CD4-positive, alpha-beta T cell treated with Interferon gamma for 1 hour (primary cell): ENCODE results near the gene PTRH1.

Experiments used
- DNase-seq: peaks from one replicate; pipeline ENCODE4 v3.0.0-alpha.2; 2020

The PTRH1 gene

DNA sequence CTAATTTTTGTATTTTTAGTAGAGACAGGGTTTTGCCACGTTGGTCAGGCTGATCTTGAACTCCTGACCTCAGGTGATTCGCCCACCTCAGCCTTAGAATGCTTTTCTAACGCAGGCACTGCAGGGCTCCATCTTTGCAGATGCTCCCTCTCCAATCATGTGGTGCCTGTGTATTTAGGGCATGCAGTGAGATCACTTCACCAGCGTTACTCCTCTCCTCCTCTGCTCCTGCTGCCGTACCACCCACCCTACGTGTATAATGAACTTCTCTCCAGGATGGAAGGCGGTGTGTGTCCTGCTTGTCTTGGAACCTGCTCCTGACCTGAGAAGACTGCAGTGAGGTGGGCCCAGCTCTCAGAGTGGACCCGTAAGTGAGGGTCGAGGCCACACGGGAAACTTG lies 22.3 kb downstream of the PTRH1 start:
- no peak for DNase-seq

- no peak for DNase-seq
Measured at GRCh38 chr9:127692071-127692470, 23.4 kb downstream of the PTRH1 start.

DNA sequence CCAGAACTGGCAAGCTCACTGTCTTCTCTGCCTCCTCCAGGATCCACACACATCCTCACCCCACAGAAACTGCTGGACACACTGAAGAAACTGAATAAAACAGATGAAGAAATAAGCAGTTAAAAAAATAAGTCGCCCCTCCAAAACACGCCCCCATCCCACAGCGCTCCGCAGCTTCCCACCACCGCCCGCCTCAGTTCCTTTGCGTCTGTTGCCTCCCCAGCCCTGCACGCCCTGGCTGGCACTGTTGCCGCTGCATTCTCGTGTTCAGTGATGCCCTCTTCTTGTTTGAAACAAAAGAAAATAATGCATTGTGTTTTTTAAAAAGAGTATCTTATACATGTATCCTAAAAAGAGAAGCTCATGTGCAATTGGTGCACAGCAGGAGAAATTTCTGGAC lies 24.7 kb downstream of the PTRH1 start:
- DNase-seq = no peak

DNA sequence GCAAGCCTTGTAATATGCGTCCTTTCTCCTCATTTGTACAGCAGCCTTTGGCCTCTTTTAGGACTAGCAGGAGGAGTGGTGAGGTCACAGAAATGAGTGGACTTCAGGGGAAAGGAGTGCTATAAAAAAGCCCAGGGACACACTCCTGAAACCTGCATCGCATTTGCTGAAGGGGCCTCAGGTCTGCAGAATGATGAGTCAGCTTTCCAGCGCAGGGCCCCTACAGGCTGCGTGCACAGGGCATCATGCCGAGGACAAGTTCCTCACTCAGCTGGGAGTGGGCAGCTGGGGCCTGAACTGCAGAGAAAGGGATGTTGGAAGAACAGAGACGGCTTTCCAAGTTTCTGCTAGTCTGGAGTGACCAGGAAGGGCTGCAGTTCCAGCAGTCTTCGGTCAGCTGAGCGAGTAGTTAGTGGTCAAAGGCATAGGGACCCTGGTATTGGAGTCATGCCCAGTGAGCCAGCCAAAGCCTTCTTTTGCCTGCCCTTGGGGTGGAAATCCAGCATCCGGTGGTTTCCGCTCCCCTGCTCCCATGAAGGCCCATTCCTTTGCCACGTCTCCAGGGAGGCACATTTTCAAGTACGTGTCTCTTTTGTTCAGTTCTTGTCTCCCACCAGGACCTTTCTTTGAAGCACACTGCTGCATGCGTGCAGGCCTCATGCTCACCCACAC lies 26.0 kb downstream of the PTRH1 start:
- DNase-seq = no peak

DNA sequence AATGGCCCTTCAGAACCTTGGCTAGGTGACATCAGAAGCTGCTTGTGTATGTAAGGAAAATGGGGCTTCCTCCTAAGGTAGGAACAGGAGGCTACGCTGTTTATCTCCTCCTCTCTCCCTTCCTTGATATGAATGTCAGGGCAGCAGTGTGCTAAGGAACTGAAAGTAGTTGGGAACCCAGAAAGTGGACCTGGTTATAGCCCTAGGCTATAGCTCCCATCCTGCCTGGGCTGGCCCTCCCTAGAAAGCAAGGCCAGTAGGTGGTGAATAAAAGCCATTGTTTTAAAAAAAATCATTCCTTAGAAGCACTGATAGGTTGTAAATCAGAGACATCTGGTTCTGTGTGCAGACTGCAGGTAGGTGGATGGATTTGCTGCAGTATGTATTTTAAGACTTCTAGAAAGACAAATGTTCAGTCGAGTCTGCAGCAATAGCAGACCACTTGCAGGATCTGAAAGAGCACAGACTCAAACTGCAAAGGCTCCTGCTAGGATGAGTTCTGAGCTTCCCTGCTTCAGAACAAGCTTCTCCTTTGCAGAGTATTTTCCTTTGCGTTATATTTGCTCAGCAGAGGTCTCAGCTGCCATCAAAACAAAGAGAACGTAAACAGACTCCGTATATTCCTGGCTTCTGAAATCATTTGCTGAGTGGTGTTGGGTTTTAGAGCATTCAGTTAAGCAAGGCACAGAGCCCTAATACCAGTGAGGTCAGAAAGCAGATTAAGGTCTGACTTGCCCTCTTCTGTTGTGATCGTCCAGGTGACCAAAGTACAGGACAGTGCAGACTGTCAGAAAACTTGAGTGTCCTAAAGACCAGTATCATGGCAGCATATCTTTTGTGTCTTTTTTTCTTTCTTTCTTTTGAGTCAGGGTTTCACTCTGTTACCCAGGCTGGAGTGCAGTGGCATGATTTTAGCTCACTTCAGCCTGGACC lies 28.7 kb downstream of the PTRH1 start:
- no peak for DNase-seq

- DNase-seq = no peak
Measured at GRCh38 chr9:127684576-127684975, 30.9 kb downstream of the PTRH1 start.

GRCh38 chr9:127683723-127684122 lies 31.7 kb downstream of the PTRH1 start:
- DNase-seq = no peak

DNA sequence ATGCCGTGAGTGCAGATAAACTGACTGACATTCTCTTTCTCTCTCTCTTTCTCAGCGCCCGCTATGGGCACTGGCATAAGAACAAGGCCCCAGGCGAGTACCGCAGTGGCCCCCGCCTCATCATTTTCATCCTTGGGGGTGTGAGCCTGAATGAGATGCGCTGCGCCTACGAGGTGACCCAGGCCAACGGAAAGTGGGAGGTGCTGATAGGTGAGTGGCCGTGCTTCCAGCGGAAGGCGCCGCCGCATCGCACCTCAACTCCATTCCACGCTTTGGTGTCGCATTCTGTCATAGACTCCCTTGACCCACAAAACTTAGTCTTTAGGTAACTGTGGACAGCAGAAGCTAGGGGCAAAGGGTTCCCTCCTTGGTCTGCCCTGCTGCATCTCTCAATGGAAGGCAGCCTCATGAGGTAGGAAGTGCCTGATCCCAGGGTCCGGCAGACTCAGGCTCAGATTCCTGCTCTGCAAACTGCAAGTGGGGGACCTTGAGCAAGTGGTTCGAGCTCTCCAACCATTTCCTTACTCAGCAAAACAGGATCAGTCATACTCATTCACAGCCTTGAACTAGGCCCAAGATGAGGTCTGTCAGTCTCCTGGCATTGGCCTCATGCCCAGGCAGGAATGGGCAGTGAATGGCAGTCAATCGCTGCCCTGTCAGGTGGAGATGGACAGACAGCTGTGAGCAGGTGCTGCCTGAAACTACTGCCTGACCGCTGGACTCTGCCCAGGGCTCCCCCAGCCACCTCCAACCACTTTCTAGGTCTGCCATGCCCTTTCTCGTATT lies 32.9 kb downstream of the PTRH1 start:
- no peak for DNase-seq

- DNase-seq = no peak
Measured at GRCh38 chr9:127680846-127681245, 34.6 kb downstream of the PTRH1 start.

DNA sequence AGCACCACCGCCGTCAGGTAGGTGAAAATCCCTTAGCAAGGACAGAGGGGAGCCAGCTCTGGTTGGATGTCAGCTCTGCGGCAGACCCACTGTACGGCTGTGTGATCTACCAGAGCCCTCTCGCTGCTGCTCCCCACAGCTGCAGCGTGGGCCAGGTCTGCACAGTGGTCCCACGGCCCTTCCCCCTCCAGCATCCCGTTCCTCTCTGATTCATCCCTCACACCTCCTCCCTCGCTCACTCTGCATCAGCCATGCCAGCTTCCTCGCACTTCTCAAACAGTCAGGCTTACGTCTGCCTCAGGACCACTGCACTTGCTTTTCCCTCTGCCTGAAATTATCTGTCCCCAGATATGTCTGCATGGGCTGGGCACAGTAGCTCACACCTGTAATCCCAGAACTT lies 35.2 kb downstream of the PTRH1 start:
- no peak for DNase-seq

DNA sequence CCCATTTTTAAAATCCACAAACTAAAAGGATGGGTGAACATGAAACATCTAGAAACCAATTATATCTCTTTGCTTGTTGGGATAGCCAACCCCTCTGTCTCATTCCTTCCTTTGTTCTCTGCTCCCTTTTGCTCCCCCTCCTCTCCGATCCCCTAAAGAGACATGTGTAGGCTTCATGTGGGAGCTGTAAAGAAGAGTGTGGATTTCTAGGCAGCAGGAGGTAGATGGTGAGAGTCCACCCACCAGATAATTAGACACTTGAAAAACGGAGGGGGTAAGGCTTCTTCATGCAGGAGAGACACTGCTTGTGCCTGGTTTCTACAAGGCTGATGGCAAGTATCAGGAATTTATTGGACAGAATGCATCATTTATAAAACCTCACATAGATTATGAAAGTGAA lies 36.0 kb downstream of the PTRH1 start:
- DNase-seq = no peak

DNA sequence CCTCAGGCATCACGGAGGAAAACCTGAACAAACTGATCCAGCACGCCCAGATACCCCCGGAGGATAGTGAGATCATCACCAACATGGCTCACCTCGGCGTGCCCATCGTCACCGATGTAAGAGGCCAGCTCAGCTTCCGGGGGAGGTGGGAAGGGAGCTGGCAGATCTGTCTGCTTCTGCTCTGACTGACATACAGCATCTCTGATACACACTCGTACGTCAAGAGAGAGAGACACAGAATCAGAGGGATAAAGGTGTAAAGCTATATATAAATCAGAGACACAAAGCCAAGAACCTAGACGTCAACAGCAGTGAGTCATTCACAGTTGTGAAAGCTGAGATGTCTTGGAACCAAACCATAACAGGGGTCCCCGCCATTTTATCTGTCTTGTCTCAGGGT lies 38.8 kb downstream of the PTRH1 start:
- no peak for DNase-seq

DNA sequence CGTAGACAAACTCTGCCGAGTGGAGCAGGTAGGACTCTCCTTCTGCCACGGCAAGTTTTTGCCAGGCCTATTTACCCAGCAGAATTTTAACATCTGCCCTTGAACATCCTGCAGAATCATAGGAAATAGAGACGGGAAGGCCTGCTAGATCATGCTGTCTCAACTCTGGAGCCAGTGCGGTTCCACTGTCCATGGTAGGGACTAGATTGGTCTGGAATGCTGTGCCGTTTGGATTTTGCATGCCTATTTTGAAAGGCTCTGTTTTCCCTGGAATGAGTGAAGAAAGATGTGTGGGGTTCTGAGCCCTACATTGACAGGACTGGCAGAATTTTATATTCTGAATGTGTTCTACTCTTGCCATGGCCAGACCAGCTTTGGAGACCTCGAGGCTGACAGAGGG lies 42.2 kb downstream of the PTRH1 start:
- DNase-seq = no peak

GRCh38 chr9:127667906-127668305 lies 47.6 kb downstream of the PTRH1 start:
- no peak for DNase-seq

GRCh38 chr9:127667127-127667844 lies 48.2 kb downstream of the PTRH1 start:
- no peak for DNase-seq

DNA sequence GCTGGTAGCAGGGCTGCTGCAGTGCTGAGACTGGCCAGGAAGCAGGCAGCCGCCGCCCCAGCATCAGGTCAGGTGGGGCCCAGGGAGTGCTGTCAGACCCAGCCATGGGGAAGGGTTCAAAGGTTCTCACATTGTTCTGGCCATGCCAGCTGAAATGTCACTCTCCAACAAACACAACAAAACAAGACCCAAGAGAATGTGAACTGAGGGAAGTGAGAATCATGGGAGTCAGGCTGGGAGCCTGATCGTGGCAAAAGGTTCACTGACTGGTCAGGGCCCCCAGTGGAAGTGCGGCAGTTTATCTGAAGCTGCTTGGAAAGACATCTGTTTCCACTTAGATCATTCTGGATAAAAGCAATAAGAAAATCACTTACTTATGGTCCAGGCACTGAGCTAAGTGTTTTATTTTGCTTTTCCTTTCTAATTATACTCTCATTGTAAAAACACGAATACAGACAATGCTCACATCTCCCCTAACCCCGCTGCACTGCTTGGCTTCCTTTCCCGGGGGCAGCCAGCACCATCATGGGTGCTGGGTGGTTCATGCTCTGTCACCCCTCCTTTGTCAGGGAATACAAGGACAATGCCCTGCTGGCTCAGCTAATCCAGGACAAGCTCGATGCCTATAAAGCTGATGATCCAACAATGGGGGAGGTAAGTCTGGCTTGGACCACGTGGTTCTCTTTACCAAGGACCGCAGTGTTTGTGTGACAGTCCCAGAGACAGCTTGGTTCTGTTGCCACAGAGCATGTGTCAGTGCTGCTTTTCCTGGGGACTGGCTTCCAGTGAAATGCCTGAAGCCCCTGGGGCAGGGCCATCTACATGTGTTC lies 50.6 kb downstream of the PTRH1 start:
- DNase-seq = no peak

GRCh38 chr9:127664324-127664677 lies 51.2 kb downstream of the PTRH1 start:
- no peak for DNase-seq
